Activated CD4-positive, alpha-beta T cell treated with anti-CD3 and anti-CD28 coated beads, Interleukin-2, amount 50 U/mL, for 48 hours (primary cell): ENCODE measurements around the gene PAK6.
A peak's percentile ranks its signal among the peaks of the same experiment; 100 is the strongest.

ENCODE experiments used
- DNase-seq, 2 experiments: peaks; one replicate each; pipeline ENCODE4 v3.0.0-alpha.2; 2020

The PAK6 gene

DNA sequence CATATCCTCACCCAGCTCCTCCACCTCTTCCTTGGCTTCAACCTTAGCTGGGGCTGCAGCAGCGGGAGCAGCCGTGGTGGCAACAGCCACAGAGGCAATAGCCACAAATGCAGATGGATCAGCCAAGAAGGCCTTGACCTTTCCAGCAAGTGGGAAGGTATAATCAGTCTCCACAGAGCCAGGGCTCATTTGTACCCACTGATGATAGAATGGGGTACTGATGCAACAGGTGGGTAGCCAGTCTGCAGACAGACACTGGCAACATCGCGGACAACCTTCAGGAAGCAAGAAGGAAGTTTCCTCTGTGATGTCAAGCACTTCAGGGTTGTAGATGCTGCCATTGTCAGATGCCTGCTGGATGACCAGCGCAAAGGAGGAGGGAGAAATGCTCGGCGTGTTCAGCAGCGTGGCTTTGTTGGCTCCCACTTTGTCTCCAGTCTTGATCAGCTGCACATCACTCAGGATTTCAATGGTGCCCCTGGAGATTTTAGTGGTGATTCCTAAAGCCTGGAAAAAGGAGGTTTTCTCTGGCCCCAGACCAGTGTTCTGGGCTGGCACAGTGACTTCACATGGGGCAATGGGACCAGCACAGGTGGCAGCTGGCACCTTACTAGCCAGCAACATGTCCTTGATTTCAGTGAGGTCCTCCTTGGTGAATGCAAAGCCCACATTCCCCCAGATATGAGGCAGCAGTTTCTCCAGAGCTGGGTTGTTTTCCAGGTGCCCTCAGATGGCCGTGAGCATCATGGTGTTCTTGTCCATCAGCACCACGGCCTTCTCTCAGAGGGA is 73.7 kb downstream of the PAK6 start:
- DNase-seq, result no peak

DNA sequence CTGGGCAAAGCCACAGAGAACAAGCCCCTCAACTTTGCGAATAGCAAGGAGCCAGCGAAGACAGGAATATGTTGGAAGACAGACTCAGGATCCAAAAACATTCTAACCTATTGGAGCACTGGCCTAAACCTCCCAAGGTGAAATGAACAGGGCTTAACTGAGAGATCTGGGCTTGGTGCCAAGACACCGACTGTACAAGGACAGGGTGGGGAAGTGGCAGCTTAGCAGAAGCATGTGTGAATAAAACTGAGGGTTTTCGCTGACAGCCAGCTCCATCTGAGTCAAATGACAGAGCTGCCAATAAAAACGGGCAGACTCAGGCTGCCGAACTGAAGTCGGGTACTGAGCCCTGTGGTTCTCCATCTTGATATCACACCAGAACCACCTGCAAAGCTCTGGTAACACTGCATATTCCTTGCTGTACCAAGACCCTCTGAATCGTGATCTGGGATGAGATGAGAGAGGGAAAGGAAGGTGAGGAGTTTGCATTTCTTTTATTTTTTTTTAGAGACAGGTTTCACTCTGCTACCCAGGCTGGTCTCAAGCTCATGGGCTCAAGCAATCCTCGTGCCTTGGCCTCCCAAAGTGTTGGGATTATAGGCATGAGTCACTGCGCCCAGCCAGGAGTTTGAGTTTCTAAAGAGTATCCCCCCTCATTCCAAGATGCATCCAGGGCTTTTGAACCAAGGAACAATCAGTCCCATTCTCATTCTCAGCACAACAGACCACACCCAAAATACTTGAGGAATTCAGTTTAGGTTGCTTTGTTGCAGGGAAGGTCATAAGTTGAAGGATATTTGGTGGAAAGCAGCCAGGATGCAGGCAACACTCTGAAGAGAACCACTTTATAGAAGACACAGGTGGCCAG is 74.9 kb downstream of the PAK6 start:
- DNase-seq, result no peak

DNA sequence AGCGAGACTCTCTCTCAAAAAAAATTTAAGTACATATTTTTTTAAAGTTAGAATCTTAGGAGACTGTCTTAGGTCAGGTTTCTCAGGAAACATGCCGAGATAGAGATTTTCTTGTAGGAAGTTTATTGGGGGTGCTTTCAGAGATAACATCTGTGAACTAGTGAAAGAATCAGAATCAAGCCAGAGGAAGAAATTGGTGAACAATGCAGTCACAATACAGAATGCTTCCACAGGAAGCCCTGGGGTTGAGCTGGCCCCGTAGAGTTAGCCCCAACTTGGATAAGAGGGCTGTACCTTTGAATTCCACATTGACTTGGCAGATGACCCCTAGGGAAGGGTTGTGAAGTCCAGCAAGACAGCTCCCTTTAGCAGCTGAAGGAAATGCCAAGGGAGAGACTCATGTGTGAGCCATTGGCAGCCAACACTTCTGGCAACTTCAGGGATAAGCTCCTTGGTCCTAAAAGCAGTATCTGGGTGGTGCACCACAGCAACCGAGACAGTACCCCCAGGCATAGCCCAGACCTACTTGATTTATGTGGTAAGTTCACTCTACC is 75.9 kb downstream of the PAK6 start:
- no peak for DNase-seq

DNA sequence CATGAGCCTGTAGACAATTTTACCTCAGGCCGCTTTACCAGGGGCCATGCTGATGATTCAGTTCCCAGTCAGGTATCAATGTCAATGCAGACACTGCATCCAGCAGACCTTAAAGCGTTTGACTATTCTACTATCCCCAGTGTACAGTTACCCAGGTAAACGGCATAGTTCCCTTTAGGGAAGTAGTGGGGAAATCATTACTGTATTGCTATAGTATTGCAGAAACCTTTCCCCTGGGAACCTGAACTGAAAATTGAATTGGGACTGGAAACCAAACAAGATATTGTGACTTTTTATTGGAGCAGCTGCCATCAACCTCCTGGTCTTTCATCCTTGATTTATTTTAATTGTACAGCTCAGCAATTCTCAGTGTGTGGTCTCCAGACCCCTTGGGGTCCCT is 78.1 kb downstream of the PAK6 start:
- DNase-seq, result no peak

DNA sequence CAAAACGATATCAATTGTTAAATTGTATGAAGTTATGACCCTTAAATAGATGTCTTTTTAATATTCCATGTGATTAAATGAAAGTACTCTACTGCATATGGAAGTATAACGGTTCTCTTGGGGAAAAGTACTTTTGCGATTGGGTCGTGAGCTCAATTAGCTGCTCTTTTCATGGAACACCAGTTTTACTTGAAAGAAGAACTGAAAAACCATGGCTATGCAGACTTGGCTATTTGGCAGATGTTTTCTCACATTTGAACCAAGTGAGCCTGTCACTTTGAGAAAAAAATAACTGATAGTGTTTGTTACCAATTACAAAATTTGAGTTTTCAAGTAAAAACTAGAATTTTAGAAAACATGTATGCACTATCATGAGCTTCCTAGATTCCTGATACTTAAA is 78.7 kb downstream of the PAK6 start:
- no peak for DNase-seq

DNA sequence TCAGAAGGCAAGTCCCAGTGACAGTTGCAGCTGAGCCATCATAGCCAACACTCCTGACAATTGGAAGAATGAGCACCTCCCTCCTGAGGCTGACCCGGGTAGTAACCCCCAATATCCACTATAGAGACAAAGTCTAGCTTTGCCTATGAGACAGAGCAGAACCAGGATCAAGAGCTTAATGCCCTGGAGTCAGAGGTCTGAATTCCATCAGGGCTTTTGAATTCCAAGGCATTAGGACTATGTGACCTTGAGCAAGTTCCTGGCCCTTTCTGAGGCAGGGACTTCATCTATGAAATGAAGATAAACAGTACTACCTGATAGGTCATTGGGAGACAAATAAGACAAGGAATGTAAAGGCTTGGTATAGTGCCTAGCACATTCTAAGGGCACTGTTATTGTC is 81.5 kb downstream of the PAK6 start:
- DNase-seq, result no peak

DNA sequence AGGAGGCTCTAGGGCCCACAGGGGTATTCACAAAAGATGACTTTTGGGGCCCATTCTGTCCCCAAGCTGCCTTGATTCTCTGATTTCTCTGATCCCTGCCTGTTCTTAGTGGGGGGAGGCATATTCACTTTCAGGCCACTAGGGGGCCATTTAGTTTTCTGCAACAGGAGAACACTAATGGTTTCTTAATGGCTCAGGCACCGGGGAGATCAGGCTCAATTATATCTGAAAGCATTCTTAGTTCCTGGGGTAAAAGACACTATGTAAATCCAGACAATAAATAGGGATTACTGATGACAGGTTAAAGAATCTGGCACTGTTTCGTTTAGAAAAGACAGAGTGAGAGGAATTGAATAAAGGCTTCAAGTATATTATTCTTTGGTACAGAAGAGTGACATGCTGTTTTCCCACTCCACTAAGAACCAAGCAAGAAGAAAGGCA is 82.1 kb downstream of the PAK6 start:
- DNase-seq, result peak; percentile 33 to 61

DNA sequence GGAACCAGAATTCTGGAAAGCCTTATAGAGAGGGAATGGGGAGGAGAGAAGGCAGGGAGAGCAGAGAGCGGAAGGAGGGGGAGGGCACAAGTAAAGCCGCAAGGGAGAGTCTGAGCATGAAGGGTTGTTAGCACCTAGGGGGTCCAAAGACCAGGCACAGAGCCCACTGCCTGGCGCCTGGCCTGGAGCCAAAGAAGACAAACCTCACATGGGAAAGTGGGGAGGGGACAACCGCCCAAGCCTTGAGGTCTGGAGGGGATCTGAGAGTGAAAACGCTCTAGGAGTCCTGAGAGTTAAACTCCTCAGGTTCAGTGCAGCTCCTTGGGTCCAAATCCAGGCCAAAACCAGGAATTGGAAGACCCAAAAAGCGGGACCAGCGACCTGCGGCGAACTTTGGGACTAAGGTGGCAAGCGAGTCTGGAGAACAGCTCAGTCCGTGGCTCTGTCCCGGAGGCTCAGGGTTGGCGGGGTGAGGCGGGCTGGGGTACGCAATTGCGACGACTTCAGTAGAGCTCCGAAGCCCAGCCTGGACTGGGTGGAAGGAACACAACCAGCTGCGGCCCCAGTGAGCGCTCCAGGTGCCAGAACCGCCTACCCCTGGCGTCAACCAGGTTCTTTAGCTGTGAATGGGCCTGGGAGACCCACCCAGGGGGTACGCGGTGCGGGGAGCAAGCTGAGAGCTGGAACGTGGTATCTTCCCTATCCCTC is 83.8 kb downstream of the PAK6 start:
- no peak for DNase-seq

DNA sequence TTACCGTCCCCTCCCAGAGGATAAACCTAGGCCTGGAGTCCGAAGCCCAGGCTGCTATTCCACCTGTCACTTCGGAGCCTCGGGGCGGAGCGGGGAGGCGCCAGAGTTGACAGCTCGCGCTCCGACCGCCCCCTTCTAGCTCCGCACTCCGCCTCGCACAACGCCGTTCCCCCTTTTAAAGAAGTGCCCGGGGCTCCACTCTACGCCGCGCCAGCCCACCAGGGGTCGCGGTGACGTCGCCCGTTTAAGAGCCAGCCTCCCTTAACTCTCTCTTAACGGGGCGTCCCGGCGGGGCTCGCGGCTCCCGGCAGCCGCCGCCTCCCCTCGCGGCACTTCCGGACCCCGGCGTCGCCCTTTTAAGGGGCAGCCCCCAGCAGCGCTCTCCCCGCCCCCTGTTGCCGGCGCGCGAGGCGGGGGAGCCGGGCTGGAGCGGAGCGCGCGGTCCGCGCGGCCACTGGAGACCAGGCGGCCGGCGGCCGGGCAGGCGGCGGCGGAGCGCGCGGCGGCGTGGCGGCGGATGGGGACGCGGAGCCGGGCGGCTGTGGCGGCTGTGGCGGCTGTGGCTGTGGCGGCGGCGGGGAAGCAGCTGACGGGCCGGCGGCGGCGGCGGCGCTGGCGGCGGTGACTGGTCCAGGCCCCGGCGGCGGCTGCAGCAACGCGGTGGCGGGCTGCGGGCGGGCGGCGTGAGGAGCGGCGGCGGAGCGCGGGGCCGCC is 84.5 kb downstream of the PAK6 start, which contains the start of gene INAFM2:
TSS of gene INAFM2 (plus strand) at position 454 of the 714 bp plus-strand sequence. CDS start 364 bp downstream, outside the sequence.
- peak; percentile 81 to 87 for DNase-seq

DNA sequence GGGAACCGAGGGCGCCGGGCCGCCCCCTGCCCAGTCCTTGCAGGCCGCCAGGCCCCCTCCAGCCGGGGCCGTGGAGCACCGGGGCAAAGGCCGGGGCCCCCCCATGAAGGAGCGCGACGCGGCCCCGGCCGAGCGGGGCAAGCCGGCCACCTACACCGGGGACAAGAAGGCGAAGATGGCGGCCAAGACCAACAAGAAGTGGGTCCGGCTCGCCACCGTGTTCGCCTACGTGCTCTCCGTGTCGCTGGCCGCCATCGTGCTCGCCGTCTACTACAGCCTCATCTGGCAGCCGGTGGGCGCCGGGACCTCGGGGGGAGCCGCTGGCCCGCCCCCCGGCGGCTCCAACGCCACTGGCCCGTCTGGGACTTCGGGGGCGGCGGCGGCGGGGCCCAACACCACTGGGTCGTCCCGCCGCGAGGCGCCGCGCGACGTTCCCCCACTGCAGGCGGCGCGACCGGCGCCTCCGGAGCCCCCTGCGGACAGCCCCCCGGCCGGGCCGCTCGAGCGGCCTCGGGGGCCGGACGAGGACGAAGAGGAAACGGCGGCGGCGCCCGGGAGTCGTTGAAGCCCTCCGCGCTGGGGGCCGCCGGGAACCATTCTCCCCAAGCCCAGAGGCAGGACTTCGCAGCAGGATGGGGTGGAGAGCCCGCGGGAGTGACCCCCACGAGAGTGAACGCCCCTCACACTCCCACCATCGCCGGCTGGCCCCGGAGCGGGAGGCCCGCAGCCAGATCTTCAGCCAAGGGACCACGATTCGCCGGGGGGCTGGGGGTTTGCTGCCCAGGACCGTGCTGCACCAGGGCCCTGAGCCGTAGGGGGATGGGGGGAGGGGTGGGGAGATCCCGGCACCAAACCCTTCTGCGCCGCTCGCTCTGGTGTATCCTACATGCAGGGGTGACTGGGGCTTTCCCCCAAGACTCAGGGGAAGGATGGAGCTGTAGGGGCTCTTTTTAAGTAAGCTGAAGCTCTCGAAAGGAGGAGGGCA is 85.4 kb downstream of the PAK6 start:
- peak; percentile 29 to 37 for DNase-seq

DNA sequence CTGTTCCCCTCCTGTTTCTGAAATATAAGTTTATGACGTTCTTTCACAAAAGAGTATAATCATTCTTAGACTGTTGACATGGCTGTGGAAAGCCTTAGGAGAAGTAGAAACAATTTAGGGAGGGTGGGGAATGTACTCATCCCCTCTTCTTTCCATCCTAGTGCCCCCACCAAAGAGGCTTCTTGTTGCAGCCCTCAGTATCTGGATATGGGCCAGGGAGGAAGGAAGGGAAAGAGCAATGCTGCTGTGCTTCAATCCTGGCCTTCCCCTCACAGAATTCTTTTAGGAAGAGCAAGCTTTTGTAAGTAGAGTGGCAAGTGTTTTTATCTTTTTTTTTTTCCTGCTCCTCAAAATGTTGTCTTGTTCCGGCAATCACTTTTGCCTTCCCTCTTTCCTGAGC is 86.3 kb downstream of the PAK6 start:
- no peak for DNase-seq

DNA sequence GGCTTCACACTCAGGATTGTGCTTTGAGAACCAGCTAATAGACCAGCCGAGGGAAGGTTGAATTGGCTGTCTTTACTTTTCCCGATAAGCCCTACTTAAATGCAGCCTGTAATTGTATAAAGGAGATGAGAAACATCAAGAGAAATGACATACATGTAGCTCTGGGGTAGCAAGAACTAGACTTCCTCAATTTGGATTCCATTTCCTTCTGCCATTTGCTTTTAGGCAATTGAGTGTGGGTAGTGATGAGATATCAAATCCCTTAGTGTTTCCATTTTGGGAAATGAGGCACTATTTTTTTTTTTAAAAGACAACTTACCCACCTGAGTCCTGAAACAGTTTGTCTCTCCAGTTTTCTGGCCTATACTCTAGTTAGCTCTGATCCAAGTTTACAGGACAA is 86.8 kb downstream of the PAK6 start:
- no peak for DNase-seq
